ENCODE measurements around the gene FLII.

DNA sequence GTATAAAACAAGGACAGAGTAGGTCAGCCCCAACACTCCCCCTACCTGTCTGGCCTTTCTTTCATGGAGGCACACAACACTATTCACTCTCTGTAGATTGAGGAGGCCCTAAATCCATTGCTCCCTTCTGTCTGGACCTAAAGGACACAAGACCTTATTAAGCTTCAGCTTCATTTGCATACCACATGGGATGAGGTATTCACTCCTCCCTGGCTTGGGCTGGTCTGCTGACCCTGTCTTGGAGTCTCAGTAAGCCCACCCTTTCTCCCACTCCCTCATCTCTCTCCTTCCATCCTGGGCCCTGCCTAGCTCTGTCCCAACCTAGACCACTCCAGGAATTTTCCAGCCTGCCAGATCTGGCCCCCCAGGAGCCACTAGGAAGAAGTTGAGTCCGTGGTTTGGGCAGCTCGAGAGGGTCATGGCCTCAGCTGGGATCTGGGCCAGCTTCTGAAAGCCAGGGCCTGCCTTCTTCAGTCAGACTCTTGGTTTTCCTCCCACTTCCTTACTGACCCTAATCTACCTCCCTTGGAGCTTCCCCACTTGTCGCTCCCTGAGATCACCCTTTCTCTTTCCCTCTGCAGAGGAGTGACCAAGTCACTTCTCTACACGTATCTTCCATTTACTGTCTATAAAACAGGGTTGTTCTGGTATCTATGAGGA, 39.7 kb downstream of the FLII start:
- TF ChIP-seq, protein P1, sequence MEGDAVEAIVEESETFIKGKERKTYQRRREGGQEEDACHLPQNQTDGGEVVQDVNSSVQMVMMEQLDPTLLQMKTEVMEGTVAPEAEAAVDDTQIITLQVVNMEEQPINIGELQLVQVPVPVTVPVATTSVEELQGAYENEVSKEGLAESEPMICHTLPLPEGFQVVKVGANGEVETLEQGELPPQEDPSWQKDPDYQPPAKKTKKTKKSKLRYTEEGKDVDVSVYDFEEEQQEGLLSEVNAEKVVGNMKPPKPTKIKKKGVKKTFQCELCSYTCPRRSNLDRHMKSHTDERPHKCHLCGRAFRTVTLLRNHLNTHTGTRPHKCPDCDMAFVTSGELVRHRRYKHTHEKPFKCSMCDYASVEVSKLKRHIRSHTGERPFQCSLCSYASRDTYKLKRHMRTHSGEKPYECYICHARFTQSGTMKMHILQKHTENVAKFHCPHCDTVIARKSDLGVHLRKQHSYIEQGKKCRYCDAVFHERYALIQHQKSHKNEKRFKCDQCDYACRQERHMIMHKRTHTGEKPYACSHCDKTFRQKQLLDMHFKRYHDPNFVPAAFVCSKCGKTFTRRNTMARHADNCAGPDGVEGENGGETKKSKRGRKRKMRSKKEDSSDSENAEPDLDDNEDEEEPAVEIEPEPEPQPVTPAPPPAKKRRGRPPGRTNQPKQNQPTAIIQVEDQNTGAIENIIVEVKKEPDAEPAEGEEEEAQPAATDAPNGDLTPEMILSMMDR (IDR thresholded peaks at IDR 0.05) = no peak
- no peak for TF ChIP-seq POLR2A (IDR thresholded peaks at IDR 0.05)
- no peak for TF ChIP-seq POLR2AphosphoS5 (IDR thresholded peaks at IDR 0.05)

Measured in prostate gland (tissue), 2 donors.